ENCODE data around the gene PTPN14. TPM values are rescaled to one million over a fixed set of nuclear protein-coding genes. Genes with fewer than 3 reads are reported as not detected.

PTPN14 gene
- polyA plus RNA-seq, 1 experiment, result 29.4 TPM

DNA sequence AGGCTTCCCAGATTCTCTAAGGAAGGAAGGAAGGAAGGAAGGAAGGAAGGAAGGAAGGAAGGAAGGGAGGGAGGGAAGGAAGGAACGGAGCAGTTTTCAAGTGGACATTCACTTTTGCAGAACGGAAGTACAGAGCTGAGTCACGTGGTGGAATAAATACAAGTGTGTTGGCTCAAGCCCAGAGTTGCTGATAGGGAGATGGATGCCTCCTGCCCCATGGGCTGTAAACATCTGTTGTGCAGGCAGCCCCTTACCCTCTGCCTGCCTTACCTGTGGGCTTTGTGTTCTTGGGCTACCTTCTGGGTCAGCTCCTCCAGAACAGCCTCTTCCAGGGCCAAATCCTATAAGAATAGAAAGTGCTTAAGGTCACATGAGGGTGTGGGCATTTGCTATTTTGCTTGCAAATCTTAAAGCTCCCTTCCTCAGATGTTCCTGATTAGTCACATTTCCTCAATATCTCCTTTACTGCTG lies 148.8 kb downstream of the PTPN14 start:
- CTCF ChIA-PET, result interaction anchor here (0.5 to 0.9 kb wide), 2 partner anchors 22 to 180 kb away, joined by 3 to 4 read pairs; no protein-coding TSS in a partner anchor
- Histone ChIP-seq H3K36me3 (ENCODE audit: control insufficient read depth, insufficient read depth, low read length) (peaks cover 4% of the 10 kb centered on the region), H3K4me3 (ENCODE audit: low read depth, low read length) (no peak overlapping the region), H3K27me3 (ENCODE audit: control insufficient read depth, insufficient read depth, low read length) (no peaks in the 10 kb centered on the region)
- no peak for DNase-seq (ENCODE audit: low read depth)
- TF ChIP-seq, protein P1, sequence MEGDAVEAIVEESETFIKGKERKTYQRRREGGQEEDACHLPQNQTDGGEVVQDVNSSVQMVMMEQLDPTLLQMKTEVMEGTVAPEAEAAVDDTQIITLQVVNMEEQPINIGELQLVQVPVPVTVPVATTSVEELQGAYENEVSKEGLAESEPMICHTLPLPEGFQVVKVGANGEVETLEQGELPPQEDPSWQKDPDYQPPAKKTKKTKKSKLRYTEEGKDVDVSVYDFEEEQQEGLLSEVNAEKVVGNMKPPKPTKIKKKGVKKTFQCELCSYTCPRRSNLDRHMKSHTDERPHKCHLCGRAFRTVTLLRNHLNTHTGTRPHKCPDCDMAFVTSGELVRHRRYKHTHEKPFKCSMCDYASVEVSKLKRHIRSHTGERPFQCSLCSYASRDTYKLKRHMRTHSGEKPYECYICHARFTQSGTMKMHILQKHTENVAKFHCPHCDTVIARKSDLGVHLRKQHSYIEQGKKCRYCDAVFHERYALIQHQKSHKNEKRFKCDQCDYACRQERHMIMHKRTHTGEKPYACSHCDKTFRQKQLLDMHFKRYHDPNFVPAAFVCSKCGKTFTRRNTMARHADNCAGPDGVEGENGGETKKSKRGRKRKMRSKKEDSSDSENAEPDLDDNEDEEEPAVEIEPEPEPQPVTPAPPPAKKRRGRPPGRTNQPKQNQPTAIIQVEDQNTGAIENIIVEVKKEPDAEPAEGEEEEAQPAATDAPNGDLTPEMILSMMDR (IDR thresholded peaks at IDR 0.05; ENCODE audit: insufficient read depth, low read depth, low read length), result no peak
- POLR2A ChIA-PET, result no interaction called here

DNA sequence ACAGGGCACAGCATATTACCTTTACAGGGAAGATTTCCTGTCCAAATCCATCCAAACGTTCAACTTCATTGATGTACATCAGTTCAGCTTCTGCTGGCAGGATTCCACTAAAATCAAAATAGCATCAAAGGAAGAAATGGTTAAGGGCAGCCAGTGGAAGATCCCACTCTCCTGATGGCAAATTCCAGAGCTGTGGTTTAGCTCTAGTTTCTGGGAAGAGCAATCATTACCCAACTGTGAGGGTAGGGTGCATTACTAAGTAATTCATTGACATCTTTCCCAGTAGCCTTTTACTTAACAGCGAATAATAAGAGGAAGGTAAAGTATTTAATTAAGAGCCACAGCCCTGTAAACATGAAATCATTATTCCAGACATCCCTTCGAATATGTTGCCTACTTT lies 149.7 kb downstream of the PTPN14 start:
- CTCF ChIA-PET, result no interaction called here

DNA sequence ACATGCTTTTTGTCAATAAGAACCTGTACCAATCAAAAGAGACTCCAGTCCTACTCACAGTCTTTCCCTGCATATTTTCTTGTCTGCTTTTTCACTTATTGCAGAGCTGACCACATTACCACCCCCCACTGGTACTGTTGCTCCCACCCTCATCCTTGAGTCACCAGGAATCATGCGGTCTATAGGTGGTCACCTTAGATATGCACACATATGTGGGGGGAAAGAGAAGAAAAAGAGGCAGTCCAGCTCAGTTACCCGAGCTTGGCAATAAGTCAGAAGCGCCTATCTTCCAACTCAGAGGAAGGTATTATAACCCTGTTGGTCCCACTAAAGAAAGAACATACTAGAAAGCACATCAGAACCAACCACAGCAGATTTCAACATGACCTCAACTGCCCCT lies 151.3 kb downstream of the PTPN14 start:
- Histone ChIP-seq H3K4me3 (ENCODE audit: low read depth, low read length) (no peak overlapping the region), H3K27me3 (ENCODE audit: control insufficient read depth, insufficient read depth, low read length) (no peaks in the 10 kb centered on the region), H3K36me3 (ENCODE audit: control insufficient read depth, insufficient read depth, low read length) (peaks cover 4% of the 10 kb centered on the region)
- no peak for DNase-seq (ENCODE audit: low read depth)
- ChIA-PET POLR2A (no interaction called here), CTCF (interaction anchor here (0.6 kb wide), 1 partner anchor 11 kb away, joined by 4 read pairs; no protein-coding TSS in a partner anchor)
- TF ChIP-seq, protein P1 (IDR thresholded peaks at IDR 0.05; ENCODE audit: insufficient read depth, low read depth, low read length), result no peak

More for the DNA sequence above, 149.7 kb downstream of the PTPN14 start:
- Histone ChIP-seq H3K27me3 (ENCODE audit: control insufficient read depth, insufficient read depth, low read length) (no peaks in the 10 kb centered on the region), H3K4me3 (ENCODE audit: low read depth, low read length) (no peak overlapping the region), H3K36me3 (ENCODE audit: control insufficient read depth, insufficient read depth, low read length) (peaks cover 4% of the 10 kb centered on the region)
- POLR2A ChIA-PET, result no interaction called here
- no peak for DNase-seq (ENCODE audit: low read depth)
- TF ChIP-seq, protein P1 (IDR thresholded peaks at IDR 0.05; ENCODE audit: insufficient read depth, low read depth, low read length), result no peak

DNA sequence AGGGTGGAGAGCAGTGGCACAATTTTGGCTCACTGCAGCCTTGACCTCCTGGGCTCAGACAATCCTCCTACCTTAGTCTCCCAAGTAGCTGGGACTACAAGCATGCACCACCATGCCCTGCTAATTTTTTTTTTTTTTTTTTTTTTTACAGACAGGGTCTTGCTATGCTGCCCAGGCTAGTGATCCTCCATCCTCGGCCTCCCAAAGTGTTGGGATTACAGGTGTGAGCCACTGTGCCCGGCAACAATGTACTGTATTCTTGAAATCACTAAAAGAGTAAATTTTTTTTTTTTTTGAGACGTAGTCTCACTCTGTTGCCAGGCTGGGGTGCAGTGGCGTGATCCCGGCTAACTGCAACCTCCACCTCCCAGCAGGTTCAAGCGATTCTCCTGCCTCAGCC lies 152.9 kb downstream of the PTPN14 start:
- TF ChIP-seq, protein P1 (IDR thresholded peaks at IDR 0.05; ENCODE audit: insufficient read depth, low read depth, low read length), result no peak
- DNase-seq (ENCODE audit: low read depth), result no peak
- ChIA-PET POLR2A (no interaction called here), CTCF (no interaction called here)
- Histone ChIP-seq H3K27me3 (ENCODE audit: control insufficient read depth, insufficient read depth, low read length) (no peaks in the 10 kb centered on the region), H3K36me3 (ENCODE audit: control insufficient read depth, insufficient read depth, low read length) (peaks cover 5% of the 10 kb centered on the region), H3K4me3 (ENCODE audit: low read depth, low read length) (no peak overlapping the region)

DNA sequence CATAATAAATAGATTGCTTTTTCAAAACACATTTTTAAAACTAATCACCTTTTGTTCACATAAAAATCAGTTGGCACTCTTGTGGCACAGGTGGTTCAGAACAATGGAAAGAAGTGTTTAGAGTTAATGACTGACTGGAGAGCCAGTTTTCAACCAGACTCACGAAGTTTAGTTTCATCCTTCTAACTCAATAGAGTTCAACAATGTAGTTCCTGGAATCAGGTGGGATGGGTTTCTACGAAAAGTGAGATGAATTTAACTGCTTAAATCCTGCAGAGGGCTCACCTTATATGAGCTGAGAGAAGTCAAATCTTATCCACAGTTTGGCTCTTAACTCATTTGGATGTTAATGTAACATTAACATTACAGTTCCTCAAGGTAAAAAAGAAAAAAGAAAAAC lies 153.9 kb downstream of the PTPN14 start:
- CTCF ChIA-PET, result interaction anchor here (2.2 kb wide), 1 partner anchor 10 kb away, joined by 8 read pairs; no protein-coding TSS in a partner anchor
- no peak overlapping the region for H3K4me3 ChIP-seq (ENCODE audit: low read depth, low read length)
- no peak for DNase-seq (ENCODE audit: low read depth)
- H3K27me3 ChIP-seq (ENCODE audit: control insufficient read depth, insufficient read depth, low read length), result no peaks in the 10 kb centered on the region
- peaks cover 6% of the 10 kb centered on the region for H3K36me3 ChIP-seq (ENCODE audit: control insufficient read depth, insufficient read depth, low read length)
- TF ChIP-seq, protein P1 (IDR thresholded peaks at IDR 0.05; ENCODE audit: insufficient read depth, low read depth, low read length), result no peak
- POLR2A ChIA-PET, result no interaction called here

All from BJ (cell line).